Thymus (tissue), 11 donors: ENCODE measurements around the gene FASLG. TPM values are rescaled to one million over a fixed set of nuclear protein-coding genes. Genes with fewer than 3 reads are reported as not detected.

ENCODE experiments used
- DNase-seq, 9 donors: peaks; one replicate each; pipeline ENCODE4 v3.0.0-alpha.2; 2013; ENCODE audit warnings: low spot score in 9 of 9, low read depth in 6 of 9, missing footprints in 1 of 9
- H3K27ac ChIP-seq, 2 donors: one replicate each; pipeline ENCODE4 v1.5.1; 2013; ENCODE audit warnings: control low read depth in 1 of 2, low read depth in 1 of 2, low read length in 1 of 2, mild to moderate bottlenecking in 1 of 2, moderate library complexity in 1 of 2
- H3K27me3 ChIP-seq, 2 donors: one replicate each; pipeline ENCODE4 v1.5.1; 2013; ENCODE audit warnings: low read length in 1 of 2; ENCODE audit not compliant: control insufficient read depth in 2 of 2, insufficient read depth in 1 of 2
- H3K36me3 ChIP-seq, 2 donors: one replicate each; pipeline ENCODE4 v1.5.1; 2013; ENCODE audit warnings: low read length in 1 of 2, mild to moderate bottlenecking in 1 of 2, moderate library complexity in 1 of 2; ENCODE audit not compliant: control insufficient read depth in 2 of 2, insufficient read depth in 2 of 2
- H3K4me1 ChIP-seq, 2 donors: one replicate each; pipeline ENCODE4 v1.5.1; 2013; ENCODE audit warnings: low read length in 2 of 2; ENCODE audit not compliant: control insufficient read depth in 2 of 2, insufficient read depth in 2 of 2
- H3K4me3 ChIP-seq, 2 donors: one replicate each; pipeline ENCODE4 v1.5.1; 2013; ENCODE audit warnings: low read length in 2 of 2, control low read depth in 1 of 2, mild to moderate bottlenecking in 1 of 2
- H3K9me3 ChIP-seq, 2 donors: one replicate each; pipeline ENCODE4 v1.5.1; 2013; ENCODE audit warnings: low read length in 1 of 2, mild to moderate bottlenecking in 1 of 2; ENCODE audit not compliant: control insufficient read depth in 2 of 2, insufficient read depth in 1 of 2
- WGBS: extraction: QIAGEN DNeasy Blood & Tissue Kit; methylation state at CpG from one replicate; pipeline ENCODE4 v1.1.7; 2013; 5-methylcytosine and 5-hydroxymethylcytosine counted together
- polyA plus RNA-seq: library from polyadenylated mRNA; stranded (reverse); fragments of 200-250 nt; gene quantifications from one replicate; pipeline ENCODE4 v1.2.3, GENCODE V29; 2013
- total RNA-seq: library from RNA; stranded (reverse); fragments of 120-200 nt; gene quantifications from one replicate; pipeline ENCODE4 v1.2.4, GENCODE V29; 2013
- donor health status: healthy.

FASLG gene
- total and polyA plus RNA-seq, 2 donors = 0.32 to 0.71 TPM

DNA sequence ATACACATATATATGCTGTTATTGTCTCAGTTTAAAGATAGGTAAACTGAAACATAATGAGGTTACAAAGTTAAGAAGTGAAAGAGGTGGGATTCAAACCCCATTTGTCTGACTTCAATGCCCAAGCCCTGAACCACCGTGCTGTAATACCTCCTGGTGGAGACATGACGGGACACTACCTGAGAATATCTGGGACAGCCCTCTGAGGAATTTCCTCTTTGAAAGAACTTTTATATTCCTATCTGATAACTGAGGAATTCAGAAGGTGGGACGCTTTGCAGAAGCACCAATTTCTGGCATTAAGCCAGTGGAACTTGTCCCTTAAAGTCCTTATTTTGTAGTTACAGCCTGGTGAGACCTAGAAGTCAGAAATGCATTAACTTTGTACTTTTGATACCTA lies 32.1 kb upstream of the FASLG start:
- Histone ChIP-seq H3K4me3 (no peak overlapping the region), H3K27me3 (peaks cover 0 to 2% of the 10 kb centered on the region in 2 donors), H3K27ac (no peak overlapping the region), H3K4me1 (peaks cover 0 to 3% of the 10 kb centered on the region in 2 donors), H3K9me3 (peaks cover 0 to 2% of the 10 kb centered on the region in 2 donors), H3K36me3 (no peaks in the 10 kb centered on the region)
- no peak for DNase-seq
- WGBS = 81% methylated on average over 3 of the region's 3 CpGs

DNA sequence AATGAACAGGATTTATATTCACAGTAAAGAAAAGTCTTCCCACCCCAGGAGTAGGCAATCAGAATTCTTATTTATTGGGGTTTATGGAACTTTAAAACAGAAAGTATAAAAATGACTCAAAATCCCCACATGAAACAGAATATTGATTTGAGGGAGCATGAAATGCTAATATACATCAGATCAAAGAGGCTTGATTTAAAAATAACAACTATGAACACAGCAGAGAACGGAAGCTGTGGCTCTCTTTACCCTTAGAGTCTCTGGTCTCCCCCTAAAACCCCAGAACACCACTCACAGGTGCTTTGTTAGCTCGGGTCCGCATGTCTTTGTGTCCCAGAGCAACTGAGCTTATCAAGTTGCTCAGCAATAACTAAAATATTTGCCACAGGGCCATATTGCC lies 31.2 kb upstream of the FASLG start:
- Histone ChIP-seq H3K36me3 (no peaks in the 10 kb centered on the region), H3K27ac (no peak overlapping the region), H3K9me3 (peaks cover 0 to 4% of the 10 kb centered on the region in 2 donors), H3K4me3 (no peak overlapping the region), H3K27me3 (peaks cover 0 to 2% of the 10 kb centered on the region in 2 donors), H3K4me1 (peaks cover 0 to 3% of the 10 kb centered on the region in 2 donors)
- peak in 1 of 9 donors; percentile 42 for DNase-seq
- WGBS = 45% methylated on average over 3 of the region's 3 CpGs

- no peak overlapping the region for H3K4me3 ChIP-seq
- WGBS = 98% methylated on average over 4 of the region's 4 CpGs
- no peak for DNase-seq
- H3K27ac ChIP-seq = no peak overlapping the region
- peaks cover 0 to 3% of the 10 kb centered on the region in 2 donors for H3K4me1 ChIP-seq
- no peaks in the 10 kb centered on the region for H3K36me3 ChIP-seq
- peaks cover 0 to 4% of the 10 kb centered on the region in 2 donors for H3K9me3 ChIP-seq
- H3K27me3 ChIP-seq = peaks cover 0 to 2% of the 10 kb centered on the region in 2 donors
These were observed 30.5 kb upstream of the FASLG start for GRCh38 chr1:172628401-172628800.

DNA sequence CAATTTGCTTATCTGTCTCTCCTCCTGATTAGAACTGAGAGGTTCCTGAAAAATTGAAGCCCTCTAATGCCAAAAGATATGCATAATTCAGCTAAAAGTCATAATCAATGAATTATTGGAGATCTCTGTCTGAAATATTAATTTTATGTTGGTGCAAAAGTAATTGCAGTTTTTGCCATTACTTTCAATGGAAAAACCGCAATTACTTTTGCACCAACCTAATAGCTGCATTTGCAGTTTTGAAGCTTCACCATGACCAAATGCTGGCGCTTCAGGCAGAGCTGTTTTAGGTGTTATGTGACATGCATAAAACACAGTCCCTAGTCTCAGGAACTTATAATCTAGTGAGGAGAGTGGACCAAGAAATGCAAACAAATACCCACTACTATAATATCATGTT lies 29.7 kb upstream of the FASLG start:
- Histone ChIP-seq H3K9me3 (peaks cover 0 to 4% of the 10 kb centered on the region in 2 donors), H3K27me3 (peaks cover 0 to 2% of the 10 kb centered on the region in 2 donors), H3K4me1 (peaks cover 0 to 3% of the 10 kb centered on the region in 2 donors), H3K4me3 (no peak overlapping the region), H3K27ac (no peak overlapping the region), H3K36me3 (no peaks in the 10 kb centered on the region)
- 97% methylated on average over 2 of the region's 2 CpGs for WGBS
- no peak for DNase-seq

- peaks cover 0 to 4% of the 10 kb centered on the region in 2 donors for H3K9me3 ChIP-seq
- H3K27ac ChIP-seq = no peak overlapping the region
- WGBS = 96% methylated on average over 2 of the region's 2 CpGs
- H3K36me3 ChIP-seq = no peaks in the 10 kb centered on the region
- H3K27me3 ChIP-seq = peaks cover 0 to 2% of the 10 kb centered on the region in 2 donors
- peaks cover 0 to 3% of the 10 kb centered on the region in 2 donors for H3K4me1 ChIP-seq
- DNase-seq = no peak
- no peak overlapping the region for H3K4me3 ChIP-seq
These were observed 29.3 kb upstream of the FASLG start for GRCh38 chr1:172629638-172630037.

- peaks cover 0 to 3% of the 10 kb centered on the region in 2 donors for H3K4me1 ChIP-seq
- peaks cover 0 to 2% of the 10 kb centered on the region in 2 donors for H3K27me3 ChIP-seq
- 97% methylated on average over 11 of the region's 11 CpGs for WGBS
- H3K27ac ChIP-seq = no peak overlapping the region
- peaks cover 0 to 4% of the 10 kb centered on the region in 2 donors for H3K9me3 ChIP-seq
- no peaks in the 10 kb centered on the region for H3K36me3 ChIP-seq
- no peak for DNase-seq
- no peak overlapping the region for H3K4me3 ChIP-seq
These were observed 28.7 kb upstream of the FASLG start for GRCh38 chr1:172630056-172630818.

- 63% methylated on average over 3 of the region's 3 CpGs for WGBS
- no peak overlapping the region for H3K27ac ChIP-seq
- no peaks in the 10 kb centered on the region for H3K36me3 ChIP-seq
- no peak for DNase-seq
- H3K27me3 ChIP-seq = peaks cover 0 to 2% of the 10 kb centered on the region in 2 donors
- H3K4me1 ChIP-seq = peaks cover 0 to 3% of the 10 kb centered on the region in 2 donors
- H3K4me3 ChIP-seq = no peak overlapping the region
- H3K9me3 ChIP-seq = peaks cover 0 to 4% of the 10 kb centered on the region in 2 donors
These were observed 28.0 kb upstream of the FASLG start for GRCh38 chr1:172630868-172631267.

GRCh38 chr1:172637522-172637921 lies 21.4 kb upstream of the FASLG start:
- Histone ChIP-seq H3K27ac (no peak overlapping the region), H3K36me3 (no peaks in the 10 kb centered on the region), H3K9me3 (peaks cover 0 to 3% of the 10 kb centered on the region in 2 donors), H3K27me3 (peaks cover 0 to 12% of the 10 kb centered on the region in 2 donors), H3K4me1 (peaks cover 10 to 28% of the 10 kb centered on the region in 2 donors), H3K4me3 (no peak overlapping the region)
- DNase-seq = no peak
- 97% methylated on average over 2 of the region's 2 CpGs for WGBS

DNA sequence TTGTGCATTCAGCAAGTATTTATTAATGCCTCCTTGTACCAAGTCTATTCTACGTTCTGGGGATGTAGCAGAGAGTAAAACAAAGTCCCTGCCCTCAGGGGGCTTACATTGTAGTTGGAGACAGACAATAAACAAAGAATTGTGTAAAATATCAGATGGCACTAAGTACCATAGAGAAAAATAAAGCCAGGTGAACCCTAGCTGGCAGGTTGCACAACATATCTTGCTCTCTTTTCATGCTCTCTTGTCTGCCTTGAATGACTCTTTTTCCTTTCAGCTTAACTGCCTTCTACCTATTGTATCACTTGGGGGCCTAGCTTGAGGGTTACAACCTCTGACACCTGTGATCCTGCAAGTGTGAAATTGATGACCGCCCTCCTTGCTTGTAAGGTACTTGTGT lies 20.7 kb upstream of the FASLG start:
- peaks cover 13 to 33% of the 10 kb centered on the region in 2 donors for H3K4me1 ChIP-seq

More for the DNA sequence above, 20.7 kb upstream of the FASLG start:
- H3K27me3 ChIP-seq = peaks cover 0 to 12% of the 10 kb centered on the region in 2 donors
- H3K9me3 ChIP-seq = peaks cover 0 to 3% of the 10 kb centered on the region in 2 donors
- H3K36me3 ChIP-seq = no peaks in the 10 kb centered on the region
- DNase-seq = no peak
- no peak overlapping the region for H3K27ac ChIP-seq
- 97% methylated on average over 2 of the region's 2 CpGs for WGBS
- no peak overlapping the region for H3K4me3 ChIP-seq
